A673 (cell line): ENCODE results near the gene NUBPL. TPM values are rescaled to one million over a fixed set of nuclear protein-coding genes. Genes with fewer than 3 reads are reported as not detected.

ENCODE experiments used
- BruUV-seq: library from RNA; stranded (reverse); fragments of 400-500 nt; replicated peaks from 2 replicates; lab custom pipeline; 2021; lab: Mats Ljungman, UMichigan
- CTCF ChIA-PET: fragments of 300-600 bp; sonication (Branson Sonifier 250); formaldehyde crosslinking; loops from one replicate; lab custom pipeline; 2022; ENCODE audit warnings: antibody characterized with exemption; lab: Charles Lee
- POLR2A ChIA-PET: fragments of 300-600 bp; sonication (Branson Sonifier 250); formaldehyde crosslinking; loops from one replicate; lab custom pipeline; 2022; ENCODE audit warnings: antibody characterized with exemption; ENCODE audit not compliant: low non-redundant PET; lab: Charles Lee
- DNase-seq: peaks from one replicate; pipeline ENCODE4 v3.0.0-alpha.2; 2015; ENCODE audit warnings: low spot score
- H3K27ac ChIP-seq: fragments of 200-600 bp; sonication (generic); 2 replicates; pipeline ENCODE4 v1.5.1; 2016; ENCODE audit warnings: mixed run types, low read depth, mild to moderate bottlenecking, mixed read lengths, antibody characterized with exemption, low read length; ENCODE audit not compliant: poor library complexity, severe bottlenecking
- H3K27me3 ChIP-seq: fragments of 200-600 bp; sonication (generic); replicated peaks from 2 replicates; pipeline ENCODE4 v1.6.1; 2017; ENCODE audit warnings: mixed run types, low read depth, mild to moderate bottlenecking, mixed read lengths, antibody characterized with exemption, low read length; ENCODE audit not compliant: insufficient read depth, poor library complexity
- H3K36me3 ChIP-seq: fragments of 200-600 bp; sonication (generic); 2 replicates; pipeline ENCODE4 v1.6.1; 2016; ENCODE audit warnings: mixed run types, mild to moderate bottlenecking, mixed read lengths, antibody characterized with exemption, low read length; ENCODE audit not compliant: insufficient read depth, poor library complexity, severe bottlenecking
- H3K4me1 ChIP-seq: fragments of 200-600 bp; sonication (generic); 2 replicates; pipeline ENCODE4 v1.6.1; 2017; ENCODE audit warnings: mixed run types, mild to moderate bottlenecking, mixed read lengths, antibody characterized with exemption, low read length; ENCODE audit not compliant: insufficient read depth, poor library complexity, severe bottlenecking
- H3K4me3 ChIP-seq: fragments of 200-600 bp; sonication (generic); 2 replicates; pipeline ENCODE4 v1.5.1; 2016; ENCODE audit warnings: low read depth, mixed run types, mild to moderate bottlenecking, mixed read lengths, low read length; ENCODE audit not compliant: poor library complexity, severe bottlenecking
- H3K9me3 ChIP-seq: fragments of 200-600 bp; sonication (generic); 2 replicates; pipeline ENCODE4 v1.6.1; 2016; ENCODE audit warnings: mixed run types, low read depth, mild to moderate bottlenecking, mixed read lengths, antibody characterized with exemption, low read length; ENCODE audit not compliant: poor library complexity, severe bottlenecking
- CTCF ChIP-seq: fragments of 300-800, 200-600 bp; sonication (generic); conservative IDR thresholded peaks from 2 replicates; pipeline ENCODE4 v1.5.1; 2017; ENCODE audit warnings: low read depth, mild to moderate bottlenecking, antibody characterized with exemption, low read length, moderate library complexity, mixed read lengths
- EZH2 ChIP-seq: fragments of 200-600 bp; sonication (generic); IDR thresholded peaks from 2 replicates; pipeline ENCODE4 v1.6.1; 2017; ENCODE audit warnings: borderline replicate concordance, low read depth, mild to moderate bottlenecking, mixed read lengths, antibody characterized with exemption, low read length; ENCODE audit not compliant: poor library complexity, severe bottlenecking
- intact Hi-C: fragments of 100-400 bp; cut with micrococcal nuclease; formaldehyde crosslinking; loops from one replicate; pipeline ENCODE4 v1.10.0; 2022; ENCODE audit not compliant: unreplicated experiment
- total RNA-seq: library from RNA; stranded (reverse); gene quantifications from 2 replicates; pipeline ENCODE4 v1.2.3, GENCODE V29; 2021

NUBPL gene
- total RNA-seq, 1 experiment from 2014 or later: 15.5 TPM

DNA sequence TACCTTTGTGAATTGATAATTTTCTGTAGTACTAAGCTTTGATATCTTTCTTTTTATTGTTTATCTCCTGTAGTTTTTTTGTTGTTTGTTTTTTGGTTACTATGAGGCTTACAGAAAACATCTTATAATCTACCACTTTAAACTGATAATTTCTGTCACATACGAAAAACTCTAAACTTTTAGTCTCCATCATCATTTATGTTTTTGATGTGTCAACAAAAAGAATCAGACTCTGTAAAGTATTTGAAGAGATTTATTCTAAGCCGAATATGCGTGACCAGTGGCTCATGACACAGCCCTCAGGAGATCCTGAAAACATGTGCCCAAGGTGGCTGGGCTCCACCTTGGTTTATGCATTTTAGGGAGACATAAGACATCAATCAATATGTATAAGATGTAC is 348.8 kb downstream of the NUBPL start:
- no peak overlapping the region for H3K4me3 ChIP-seq
- no peak for DNase-seq
- BruUV-seq: no TSS peak
- ChIA-PET CTCF (no interaction called here), POLR2A (no interaction called here)
- H3K9me3 ChIP-seq: peaks cover 13% of the 10 kb centered on the region
- TF ChIP-seq CTCF (no peak), EZH2 (no peak)
- H3K27me3 ChIP-seq: no peaks in the 10 kb centered on the region
- H3K27ac ChIP-seq: no peak overlapping the region
- no peaks in the 10 kb centered on the region for H3K4me1 ChIP-seq
- intact Hi-C loops: no loop called here
- H3K36me3 ChIP-seq: no peaks in the 10 kb centered on the region

Other genes with a start within 250 kb of the NUBPL start
- 16.0 and 19.0 TPM in 2 replicates for gene HEATR5A, start 140.9 kb upstream of the NUBPL start, total RNA-seq
- 24.3 and 25.3 TPM in 2 replicates for gene DTD2, start 103.9 kb upstream of the NUBPL start, total RNA-seq
- gene GPR33, start 73.4 kb upstream of the NUBPL start, total RNA-seq: not detected in 2 replicates